Measurements from ENCODE around the gene MSLN. TPM values are rescaled to one million over a fixed set of nuclear protein-coding genes. Genes with fewer than 3 reads are reported as not detected.
A peak's percentile ranks its signal among the peaks of the same experiment; 100 is the strongest.

MSLN gene
- total and polyA plus RNA-seq, 9 donors = 0.23 to 6.9 (median 0.71) TPM

- peaks cover 40% of the 10 kb centered on the region for H3K27me3 ChIP-seq (ENCODE audit: control insufficient read depth, insufficient read depth, low read length)
- H3K9me3 ChIP-seq (replicated peaks; ENCODE audit: control insufficient read depth, low read depth, low read length) = no peaks in the 10 kb centered on the region
- H3K4me1 ChIP-seq (ENCODE audit: control insufficient read depth, insufficient read depth, low read length) = peaks cover 18% of the 10 kb centered on the region
- DNase-seq = peak; percentile 64
- WGBS (ENCODE audit: insufficient coverage) = under 1% methylated on average over 78 of the region's 80 CpGs
- no peak overlapping the region for H3K27ac ChIP-seq (ENCODE audit: low read length)
- H3K4me3 ChIP-seq (ENCODE audit: low read length) = no peak overlapping the region
- H3K36me3 ChIP-seq (ENCODE audit: control insufficient read depth, insufficient read depth, low read length) = peaks cover 31% of the 10 kb centered on the region
Measured at GRCh38 chr16:728131-728889, 32.2 kb upstream of the MSLN start.

GRCh38 chr16:728890-729744 is 31.4 kb upstream of the MSLN start:
- Histone ChIP-seq H3K4me1 (ENCODE audit: control insufficient read depth, insufficient read depth, low read length) (peaks cover 18% of the 10 kb centered on the region), H3K27ac (ENCODE audit: low read length) (no peak overlapping the region), H3K4me3 (ENCODE audit: low read length) (no peak overlapping the region), H3K9me3 (replicated peaks; ENCODE audit: control insufficient read depth, low read depth, low read length) (no peaks in the 10 kb centered on the region), H3K27me3 (ENCODE audit: control insufficient read depth, insufficient read depth, low read length) (peaks cover 40% of the 10 kb centered on the region), H3K36me3 (ENCODE audit: control insufficient read depth, insufficient read depth, low read length) (peaks cover 39% of the 10 kb centered on the region)
- peak; percentile 13 for DNase-seq
- WGBS (ENCODE audit: insufficient coverage) = 59% methylated on average over 46 of the region's 55 CpGs

GRCh38 chr16:729768-730665 is 30.5 kb upstream of the MSLN start:
- Histone ChIP-seq H3K4me3 (ENCODE audit: low read length) (no peak overlapping the region), H3K27me3 (ENCODE audit: control insufficient read depth, insufficient read depth, low read length) (peaks cover 40% of the 10 kb centered on the region), H3K9me3 (replicated peaks; ENCODE audit: control insufficient read depth, low read depth, low read length) (no peaks in the 10 kb centered on the region), H3K36me3 (ENCODE audit: control insufficient read depth, insufficient read depth, low read length) (peaks cover 47% of the 10 kb centered on the region), H3K4me1 (ENCODE audit: control insufficient read depth, insufficient read depth, low read length) (peaks cover 18% of the 10 kb centered on the region), H3K27ac (ENCODE audit: low read length) (no peak overlapping the region)
- 83% methylated on average over 35 of the region's 37 CpGs for WGBS (ENCODE audit: insufficient coverage)
- peak; percentile 9 for DNase-seq

GRCh38 chr16:730666-731509 is 29.6 kb upstream of the MSLN start:
- 83% methylated on average over 19 of the region's 22 CpGs for WGBS (ENCODE audit: insufficient coverage)
- DNase-seq = peak; percentile 12
- Histone ChIP-seq H3K4me3 (ENCODE audit: low read length) (no peak overlapping the region), H3K4me1 (ENCODE audit: control insufficient read depth, insufficient read depth, low read length) (peaks cover 18% of the 10 kb centered on the region), H3K9me3 (replicated peaks; ENCODE audit: control insufficient read depth, low read depth, low read length) (no peaks in the 10 kb centered on the region), H3K27me3 (ENCODE audit: control insufficient read depth, insufficient read depth, low read length) (peaks cover 33% of the 10 kb centered on the region), H3K27ac (ENCODE audit: low read length) (no peak overlapping the region), H3K36me3 (ENCODE audit: control insufficient read depth, insufficient read depth, low read length) (peaks cover 55% of the 10 kb centered on the region)

- Histone ChIP-seq H3K27ac (ENCODE audit: low read length) (no peak overlapping the region), H3K36me3 (ENCODE audit: control insufficient read depth, insufficient read depth, low read length) (peaks cover 69% of the 10 kb centered on the region), H3K9me3 (replicated peaks; ENCODE audit: control insufficient read depth, low read depth, low read length) (no peaks in the 10 kb centered on the region), H3K4me3 (ENCODE audit: low read length) (no peak overlapping the region), H3K4me1 (ENCODE audit: control insufficient read depth, insufficient read depth, low read length) (peaks cover 10% of the 10 kb centered on the region), H3K27me3 (ENCODE audit: control insufficient read depth, insufficient read depth, low read length) (peaks cover 20% of the 10 kb centered on the region)
- 80% methylated on average over 9 of the region's 12 CpGs for WGBS (ENCODE audit: insufficient coverage)
- DNase-seq = no peak
Measured at GRCh38 chr16:732332-732731, 28.2 kb upstream of the MSLN start.

GRCh38 chr16:732936-733335 is 27.6 kb upstream of the MSLN start:
- H3K36me3 ChIP-seq (ENCODE audit: control insufficient read depth, insufficient read depth, low read length) = peaks cover 75% of the 10 kb centered on the region
- H3K27me3 ChIP-seq (ENCODE audit: control insufficient read depth, insufficient read depth, low read length) = peaks cover 15% of the 10 kb centered on the region
- WGBS (ENCODE audit: insufficient coverage) = 94% methylated on average over 11 of the region's 13 CpGs
- no peak for DNase-seq
- peaks cover 4% of the 10 kb centered on the region for H3K4me1 ChIP-seq (ENCODE audit: control insufficient read depth, insufficient read depth, low read length)
- H3K9me3 ChIP-seq (replicated peaks; ENCODE audit: control insufficient read depth, low read depth, low read length) = no peaks in the 10 kb centered on the region
- H3K27ac ChIP-seq (ENCODE audit: low read length) = no peak overlapping the region
- H3K4me3 ChIP-seq (ENCODE audit: low read length) = no peak overlapping the region

- H3K4me1 ChIP-seq (ENCODE audit: control insufficient read depth, insufficient read depth, low read length) = peaks cover 1% of the 10 kb centered on the region
- no peak for DNase-seq
- WGBS (ENCODE audit: insufficient coverage) = 72% methylated on average over 33 of the region's 34 CpGs
- H3K36me3 ChIP-seq (ENCODE audit: control insufficient read depth, insufficient read depth, low read length) = peaks cover 79% of the 10 kb centered on the region
- H3K27me3 ChIP-seq (ENCODE audit: control insufficient read depth, insufficient read depth, low read length) = peaks cover 10% of the 10 kb centered on the region
- H3K27ac ChIP-seq (ENCODE audit: low read length) = no peak overlapping the region
- H3K4me3 ChIP-seq (ENCODE audit: low read length) = no peak overlapping the region
- no peaks in the 10 kb centered on the region for H3K9me3 ChIP-seq (replicated peaks; ENCODE audit: control insufficient read depth, low read depth, low read length)
Measured at GRCh38 chr16:733382-734207, 26.9 kb upstream of the MSLN start.

- Histone ChIP-seq H3K36me3 (ENCODE audit: control insufficient read depth, insufficient read depth, low read length) (peaks cover 81% of the 10 kb centered on the region), H3K27me3 (ENCODE audit: control insufficient read depth, insufficient read depth, low read length) (peaks cover 2% of the 10 kb centered on the region), H3K9me3 (replicated peaks; ENCODE audit: control insufficient read depth, low read depth, low read length) (no peaks in the 10 kb centered on the region), H3K4me1 (ENCODE audit: control insufficient read depth, insufficient read depth, low read length) (no peaks in the 10 kb centered on the region), H3K27ac (ENCODE audit: low read length) (no peak overlapping the region), H3K4me3 (ENCODE audit: low read length) (no peak overlapping the region)
- 92% methylated on average over 45 of the region's 49 CpGs for WGBS (ENCODE audit: insufficient coverage)
- DNase-seq = no peak
Measured at GRCh38 chr16:734208-734980, 26.1 kb upstream of the MSLN start.

Data from muscle of leg (tissue), 11 donors.